ENCODE data around the gene WDFY3. TPM values are rescaled to one million over a fixed set of nuclear protein-coding genes. Genes with fewer than 3 reads are reported as not detected.

WDFY3 gene
- total and polyA plus RNA-seq, 2 donors (not counting 1 experiment from before 2014, with no cell fraction given), result 0.05 to 0.36 TPM

DNA sequence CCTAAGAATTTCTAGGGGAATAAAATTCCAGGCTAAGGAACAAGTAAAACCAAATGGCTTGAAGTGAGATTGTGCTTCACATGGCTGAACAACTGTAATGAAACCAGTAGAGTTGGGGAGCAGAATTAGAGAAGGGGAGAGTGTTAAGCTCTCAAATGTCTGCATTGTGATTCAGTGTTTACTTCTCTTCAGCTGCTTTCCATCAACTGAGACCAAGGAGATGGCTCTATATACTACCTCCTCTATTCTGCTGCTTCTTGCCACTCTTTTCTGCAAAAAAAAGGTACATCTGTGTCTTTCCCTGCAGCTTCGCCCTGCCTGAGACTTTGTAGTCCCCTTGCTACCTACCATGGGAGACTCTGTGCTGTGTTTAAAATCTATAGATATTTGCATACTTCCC lies 73.5 kb downstream of the WDFY3 start:
- no peaks in the 10 kb centered on the region for H3K79me2 ChIP-seq (ENCODE audit: control insufficient read depth, insufficient read depth, low read length)
- no peaks in the 10 kb centered on the region for H4K20me1 ChIP-seq (ENCODE audit: control insufficient read depth, insufficient read depth, low read length, poor library complexity, severe bottlenecking)
- H3K27me3 Mint-ChIP-seq, result no peaks in the 10 kb centered on the region
- H3K4me1 ChIP-seq (ENCODE audit: control insufficient read depth in 2 of 2, insufficient read depth in 2 of 2, low read length in 2 of 2), result no peaks in the 10 kb centered on the region
- H3K9me3 Mint-ChIP-seq (ENCODE audit: insufficient read depth), result no peaks in the 10 kb centered on the region
- H3K4me3 Mint-ChIP-seq, result no peak overlapping the region
- H3K27me3 ChIP-seq (replicated peaks in 1 of 4; ENCODE audit: control extremely low read depth in 1 of 4, control insufficient read depth in 3 of 4, insufficient read depth in 4 of 4, low read length in 3 of 4), result no peaks in the 10 kb centered on the region
- no peaks in the 10 kb centered on the region for H3K9me3 ChIP-seq (ENCODE audit: control extremely low read depth in 1 of 3, control insufficient read depth in 2 of 3, insufficient read depth in 1 of 3, low read length in 2 of 3)
- intact Hi-C loops (cut with micrococcal nuclease), result no loop called here
- ChIA-PET CTCF (no interaction called here), POLR2A (no interaction called here)
- no peak overlapping the region for H3K27ac ChIP-seq (ENCODE audit: low read length in 2 of 2)
- no peak overlapping the region for H3K9ac ChIP-seq (ENCODE audit: low read length)
- H3K4me2 ChIP-seq (replicated peaks; ENCODE audit: low read depth, low read length, poor library complexity, severe bottlenecking), result no peak overlapping the region
- WGBS (ENCODE audit: insufficient coverage), result 100% methylated on average over 1 of the region's 1 CpG
- DNase-seq (no peak), ATAC-seq (ENCODE audit: low read depth) (no peak)
- no peaks in the 10 kb centered on the region for H3K36me3 ChIP-seq (replicated peaks in 1 of 2; ENCODE audit: control extremely low read depth in 1 of 2, control insufficient read depth in 1 of 2, extremely low read depth in 1 of 2, insufficient read depth in 2 of 2, low read length in 1 of 2)
- no peak overlapping the region for H3K27ac Mint-ChIP-seq
- H3K4me3 ChIP-seq (ENCODE audit: control extremely low read depth in 1 of 5, extremely low read depth in 1 of 5, insufficient read depth in 1 of 5, low read depth in 2 of 5, low read length in 4 of 5), result no peak overlapping the region
- H2AFZ ChIP-seq (ENCODE audit: insufficient read depth, low read depth, low read length, poor library complexity, severe bottlenecking), result no peak overlapping the region
- H3K4me1 Mint-ChIP-seq, result no peaks in the 10 kb centered on the region
- TF ChIP-seq EZH2 (IDR thresholded peaks at IDR 0.05; ENCODE audit: borderline replicate concordance, insufficient read depth, low read depth, low read length, poor library complexity, severe bottlenecking) (no peak), CTCF (IDR thresholded peaks at IDR 0.05) (no peak)

- no peak overlapping the region for H3K27ac Mint-ChIP-seq
- CTCF ChIA-PET, result no interaction called here
Observed at GRCh38 chr4:84887824-84888223, 78.7 kb downstream of the WDFY3 start.

More at GRCh38 chr4:84887824-84888223, 78.7 kb downstream of the WDFY3 start:
- Histone ChIP-seq H3K4me3 (ENCODE audit: control extremely low read depth in 1 of 5, extremely low read depth in 1 of 5, insufficient read depth in 1 of 5, low read depth in 2 of 5, low read length in 4 of 5) (no peak overlapping the region), H3K4me1 (ENCODE audit: control insufficient read depth in 2 of 2, insufficient read depth in 2 of 2, low read length in 2 of 2) (no peaks in the 10 kb centered on the region), H3K79me2 (ENCODE audit: control insufficient read depth, insufficient read depth, low read length) (no peaks in the 10 kb centered on the region), H3K36me3 (replicated peaks in 1 of 2; ENCODE audit: control extremely low read depth in 1 of 2, control insufficient read depth in 1 of 2, extremely low read depth in 1 of 2, insufficient read depth in 2 of 2, low read length in 1 of 2) (no peaks in the 10 kb centered on the region), H3K9ac (ENCODE audit: low read length) (no peak overlapping the region), H3K27me3 (replicated peaks in 1 of 4; ENCODE audit: control extremely low read depth in 1 of 4, control insufficient read depth in 3 of 4, insufficient read depth in 4 of 4, low read length in 3 of 4) (no peaks in the 10 kb centered on the region), H3K4me2 (replicated peaks; ENCODE audit: low read depth, low read length, poor library complexity, severe bottlenecking) (no peak overlapping the region), H2AFZ (ENCODE audit: insufficient read depth, low read depth, low read length, poor library complexity, severe bottlenecking) (no peak overlapping the region), H3K27ac (ENCODE audit: low read length in 2 of 2) (no peak overlapping the region), H3K9me3 (ENCODE audit: control extremely low read depth in 1 of 3, control insufficient read depth in 2 of 3, insufficient read depth in 1 of 3, low read length in 2 of 3) (no peaks in the 10 kb centered on the region), H4K20me1 (ENCODE audit: control insufficient read depth, insufficient read depth, low read length, poor library complexity, severe bottlenecking) (no peaks in the 10 kb centered on the region)
- TF ChIP-seq CTCF (IDR thresholded peaks at IDR 0.05), result no peak
- H3K9me3 Mint-ChIP-seq (ENCODE audit: insufficient read depth), result no peaks in the 10 kb centered on the region
- ATAC-seq (ENCODE audit: low read depth), result no peak
- intact Hi-C loops (cut with micrococcal nuclease), result no loop called here
- POLR2A ChIA-PET, result no interaction called here
- no peak for DNase-seq
- WGBS (ENCODE audit: insufficient coverage), result no CpG with 5 or more reads among the region's 2 CpGs
- no peaks in the 10 kb centered on the region for H3K4me1 Mint-ChIP-seq
- H3K27me3 Mint-ChIP-seq, result peaks cover 3% of the 10 kb centered on the region
- no peak overlapping the region for H3K4me3 Mint-ChIP-seq

Data from B cell (primary cell).